Ammon's horn (tissue), 1 donor: ENCODE results near the gene DLD.
"Not testable (repeated sequence)": the region's sequence is repeated elsewhere in the genome, so short reads cannot be mapped to it uniquely, and the experiment has no call there.

Source experiments
- DNase-seq: peaks from one replicate; pipeline ENCODE4 v3.0.0-alpha.2; 2016; ENCODE audit warnings: low spot score

Gene DLD

DNA sequence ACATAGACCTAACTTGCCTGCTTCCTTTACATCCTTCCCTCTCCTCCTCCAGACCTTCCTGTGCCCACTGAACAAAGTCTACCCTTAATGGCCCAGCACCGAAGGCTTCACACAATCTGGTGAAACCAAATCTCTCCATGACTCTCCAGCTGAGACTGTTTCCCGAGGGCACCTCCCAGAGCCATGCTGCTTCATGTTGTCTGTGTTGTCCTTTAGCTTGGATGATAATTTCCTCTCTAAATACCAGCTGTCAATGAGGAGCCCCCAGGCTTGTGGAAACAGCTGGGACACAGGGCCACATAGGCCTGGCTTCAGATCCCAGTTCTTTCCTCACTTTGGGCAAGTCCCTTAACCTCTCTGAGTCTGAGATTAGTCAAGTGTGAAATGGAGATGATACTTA lies 54.3 kb downstream of the DLD start:
- DNase-seq: no peak

DNA sequence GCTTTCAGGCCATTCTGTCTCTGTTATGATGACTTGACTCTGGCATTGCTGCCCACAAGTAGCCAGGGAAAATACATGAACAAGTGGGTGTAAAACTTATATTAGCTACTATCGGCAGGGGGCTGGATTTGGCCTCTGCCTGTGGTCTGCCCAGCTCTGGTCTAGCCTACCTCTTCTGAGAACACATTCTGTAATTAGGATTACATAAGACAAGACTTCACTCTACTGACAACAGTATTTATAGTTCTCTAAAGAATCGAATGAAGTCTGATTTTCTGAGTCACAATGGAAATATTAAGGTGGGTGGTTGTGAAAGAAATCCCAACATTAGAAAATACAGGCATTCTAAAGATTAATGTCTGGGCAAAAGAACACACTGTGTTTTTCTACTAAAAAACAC lies 55.5 kb downstream of the DLD start:
- no peak for DNase-seq

DNA sequence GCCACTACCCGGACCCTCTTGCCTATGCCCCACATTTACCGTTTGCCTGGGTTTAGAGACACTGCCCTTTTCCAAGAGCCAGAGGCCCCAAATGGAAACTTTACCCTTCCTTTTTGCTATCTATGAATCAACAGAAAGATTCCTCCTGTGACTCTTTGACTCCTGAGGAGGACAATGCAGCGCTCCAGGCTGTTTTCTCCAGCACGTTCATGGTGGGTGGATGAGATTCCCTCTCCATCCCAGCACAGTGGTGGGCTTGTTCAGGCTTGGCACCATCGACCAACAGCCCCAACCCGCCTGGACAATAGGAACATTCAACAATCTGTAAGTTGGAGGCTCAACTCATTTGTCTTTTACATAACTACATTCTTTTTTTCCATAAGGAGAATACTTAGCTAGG lies 55.9 kb downstream of the DLD start:
- DNase-seq: no peak

DNA sequence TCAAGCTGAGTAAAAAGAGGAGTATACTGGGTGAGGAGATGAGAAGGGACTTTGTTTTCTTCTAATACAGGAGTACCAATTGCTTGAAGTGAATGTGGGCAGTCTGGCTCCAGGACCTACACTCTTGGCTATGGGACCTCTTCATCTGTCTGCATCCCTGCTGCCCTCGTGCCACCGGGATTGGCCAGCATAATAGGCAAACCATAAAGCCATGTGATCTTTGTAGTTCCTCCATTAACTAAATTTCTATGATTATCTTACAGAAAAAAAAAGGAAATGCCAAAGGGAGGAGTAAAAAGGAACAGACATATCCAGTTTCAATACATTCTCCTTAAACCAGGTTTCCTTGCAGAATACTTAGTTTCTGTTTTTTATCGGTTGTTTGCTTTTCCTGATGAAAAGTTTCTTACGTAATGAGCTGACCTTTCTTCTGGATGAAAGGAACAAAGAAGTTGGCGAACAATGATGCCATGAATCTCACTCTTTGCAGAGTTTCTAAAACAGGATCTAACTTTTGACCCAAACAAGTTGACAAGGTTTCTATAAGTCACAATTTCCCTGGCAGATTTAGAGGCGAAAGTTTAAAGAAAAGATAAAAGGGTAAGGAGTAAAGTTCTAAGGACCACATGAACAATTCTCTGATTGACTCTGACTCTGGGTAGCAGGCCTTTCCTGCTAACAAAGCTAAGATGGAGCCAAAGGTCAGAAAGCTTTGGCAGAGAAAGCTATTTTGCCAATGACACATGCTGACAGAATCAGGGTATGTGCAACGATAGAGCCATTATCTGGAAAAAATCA lies 57.9 kb downstream of the DLD start:
- DNase-seq: no peak

DNA sequence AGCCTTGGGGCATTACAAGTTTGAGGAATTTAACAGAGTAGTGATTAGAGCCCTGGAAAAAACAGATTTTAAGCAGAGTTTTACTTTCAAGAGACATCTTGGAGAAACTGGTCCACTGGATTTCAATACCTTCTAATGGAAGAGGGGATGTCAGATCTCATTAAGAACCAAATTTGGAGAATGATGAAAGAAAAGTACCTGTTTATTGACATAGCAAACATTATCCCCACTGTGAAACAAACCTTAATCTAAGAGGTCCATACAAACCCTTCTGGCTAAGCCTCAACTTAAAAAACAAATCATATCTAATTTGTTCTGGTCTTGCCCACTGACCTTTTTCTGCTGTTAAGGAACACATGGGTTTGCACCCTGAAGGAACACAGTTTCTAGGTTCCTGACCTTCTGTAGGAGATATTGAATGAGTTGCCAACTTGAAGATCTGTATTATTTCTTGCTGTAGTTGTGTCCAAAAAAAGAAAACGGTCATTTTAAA lies 58.5 kb downstream of the DLD start:
- DNase-seq: no peak

DNA sequence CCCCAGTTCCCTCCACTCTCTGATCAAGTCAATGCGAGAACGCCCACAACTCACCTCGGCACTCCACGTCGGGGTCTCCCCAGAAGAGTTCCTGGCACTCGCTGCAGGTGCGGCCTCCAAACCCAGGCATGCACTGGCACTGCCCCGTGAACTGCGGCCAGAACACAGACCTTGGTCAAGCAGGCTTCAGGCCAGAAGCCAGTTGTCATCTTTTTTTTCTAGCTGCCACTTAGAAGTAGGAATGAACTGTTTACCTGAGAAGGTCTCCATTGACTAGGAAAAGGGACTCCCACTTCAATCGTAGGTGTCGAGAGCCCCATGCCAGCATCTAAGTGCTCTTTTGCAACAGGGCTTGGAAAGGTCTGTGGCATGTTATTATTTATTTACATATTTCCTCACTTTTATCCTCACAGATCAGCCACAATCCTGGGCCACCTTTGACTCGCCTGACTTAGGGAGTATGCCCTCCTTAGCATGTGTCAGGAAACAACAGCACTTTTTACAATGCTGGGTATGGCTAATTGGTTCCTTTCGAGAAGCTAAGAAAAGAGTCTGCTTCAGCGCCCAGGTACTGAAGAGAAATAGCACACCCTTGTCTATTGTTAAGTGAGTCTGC lies 60.3 kb downstream of the DLD start:
- no peak for DNase-seq

DNA sequence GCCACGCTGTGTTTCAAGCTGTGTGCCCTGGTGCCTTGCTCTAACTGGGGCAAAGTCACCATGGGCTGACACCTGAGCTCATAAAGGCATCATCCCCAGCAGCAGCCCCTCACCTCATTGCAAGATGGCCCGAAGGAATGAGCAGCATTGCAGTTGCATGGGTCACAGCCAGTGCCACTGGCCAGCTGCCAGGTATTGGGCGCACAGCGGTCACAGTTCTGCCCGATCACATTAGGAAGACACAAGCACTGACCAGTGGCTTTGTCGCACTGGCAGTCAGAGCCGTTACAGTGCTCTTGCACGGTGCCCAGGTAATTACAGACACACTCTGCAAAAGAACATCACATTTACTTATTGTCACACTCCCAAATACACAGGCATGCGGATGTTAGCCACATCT lies 60.9 kb downstream of the DLD start:
- no peak for DNase-seq

DNA sequence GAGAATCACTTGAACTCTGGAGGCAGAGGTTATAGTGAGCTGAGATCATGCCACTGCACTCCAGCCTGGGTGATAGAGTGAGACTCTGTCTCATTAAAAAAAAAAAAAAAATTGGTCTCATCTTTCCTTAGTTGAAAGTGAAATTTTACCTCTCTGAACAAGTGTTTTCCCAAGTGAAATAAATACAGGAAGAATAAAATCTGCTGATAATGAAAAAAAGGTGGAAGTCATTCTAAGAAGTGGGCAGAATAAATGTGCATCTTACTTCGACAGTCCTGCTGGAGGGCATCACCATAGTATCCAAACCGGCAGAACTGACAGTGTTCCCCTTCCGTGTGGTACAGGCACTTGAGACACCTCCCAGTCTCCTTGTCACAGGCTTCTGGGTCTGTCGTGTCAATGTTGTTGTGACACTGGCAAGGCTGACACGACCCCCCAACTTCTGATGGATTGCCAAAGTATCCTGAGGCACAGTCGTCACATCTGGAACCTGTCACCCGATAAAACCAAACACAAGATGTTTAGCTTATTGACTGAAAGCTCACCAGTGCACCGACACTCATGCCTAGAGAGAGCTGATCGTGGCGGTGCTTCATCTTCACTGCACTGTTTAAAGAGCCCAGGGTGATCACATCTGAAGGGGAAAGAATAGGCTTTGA lies 62.4 kb downstream of the DLD start:
- no peak for DNase-seq

DNA sequence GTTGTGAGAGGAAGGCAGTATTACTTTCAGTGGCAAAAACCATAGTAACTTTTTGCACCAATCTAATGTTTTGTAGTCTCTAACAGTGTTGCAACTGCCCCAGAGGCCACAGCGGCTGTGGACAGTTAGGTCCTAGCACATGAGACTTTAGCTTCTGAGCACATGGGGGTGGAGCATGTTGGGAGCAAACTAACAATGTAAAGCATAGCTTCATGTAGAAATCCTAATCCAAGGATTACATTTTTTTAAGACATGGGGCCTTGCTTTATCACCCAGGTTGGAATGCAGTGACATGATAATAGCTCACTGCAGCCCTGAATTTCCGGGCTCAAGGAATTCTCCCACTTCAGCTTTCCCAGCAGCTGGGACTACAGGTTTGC lies 62.9 kb downstream of the DLD start:
- DNase-seq: no peak

DNA sequence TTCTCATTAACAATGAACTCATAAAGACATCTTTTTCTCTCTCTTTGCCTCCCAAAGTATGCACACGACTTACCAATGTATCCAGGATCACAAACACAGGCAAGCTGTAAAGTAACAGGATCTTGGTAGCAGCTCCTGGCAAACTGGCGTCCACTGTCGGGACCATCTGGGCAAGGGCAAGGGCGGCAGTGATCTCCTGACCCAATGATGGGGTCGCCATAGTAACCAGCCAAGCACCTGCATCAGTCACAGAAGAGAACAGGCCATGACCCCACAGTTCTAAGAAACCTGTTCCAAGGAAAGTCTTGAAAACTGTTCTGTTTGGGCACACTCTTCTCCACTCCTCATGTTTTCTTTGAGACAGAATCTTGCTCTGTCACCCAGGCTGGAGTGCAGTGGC lies 64.4 kb downstream of the DLD start:
- no peak for DNase-seq

DNA sequence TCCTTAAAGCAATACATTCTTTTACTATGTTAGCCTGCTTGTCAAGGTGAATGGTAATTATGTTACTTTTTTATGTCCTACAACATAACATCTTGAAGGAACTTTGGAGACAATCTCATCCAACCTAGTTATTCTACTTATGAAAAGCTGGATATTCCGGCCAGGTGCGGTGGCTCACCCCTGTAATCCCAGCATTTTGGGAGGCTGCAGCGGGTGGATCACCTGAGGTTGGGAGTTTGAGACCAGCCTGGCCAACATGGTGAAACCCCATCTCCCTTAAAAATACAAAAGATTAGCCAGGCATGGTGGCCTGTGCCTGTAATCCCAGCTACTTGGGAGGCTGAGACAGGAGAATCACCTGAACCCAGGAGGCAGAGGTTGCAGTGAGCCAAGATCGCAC lies 66.0 kb downstream of the DLD start:
- not testable (repeated sequence) for DNase-seq

DNA sequence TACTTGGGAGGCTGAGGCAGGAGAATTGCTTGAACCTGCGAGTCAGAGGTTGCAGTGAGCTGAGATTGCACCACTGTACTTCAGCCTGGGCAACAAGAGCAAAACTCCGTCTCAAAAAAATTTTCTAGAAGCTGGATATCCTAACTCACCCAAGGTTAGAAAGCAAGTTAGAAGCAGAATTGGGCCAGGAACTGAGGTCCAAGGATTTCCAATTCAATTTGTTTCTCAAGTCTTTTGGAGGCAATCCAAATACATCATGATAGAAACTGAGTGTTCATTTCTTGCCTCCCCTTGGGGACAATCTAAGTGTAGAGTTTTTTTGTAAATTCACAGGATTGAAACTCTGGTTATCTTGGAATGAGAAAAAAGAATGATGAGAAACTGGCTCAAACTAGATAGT lies 66.5 kb downstream of the DLD start:
- DNase-seq: no peak

DNA sequence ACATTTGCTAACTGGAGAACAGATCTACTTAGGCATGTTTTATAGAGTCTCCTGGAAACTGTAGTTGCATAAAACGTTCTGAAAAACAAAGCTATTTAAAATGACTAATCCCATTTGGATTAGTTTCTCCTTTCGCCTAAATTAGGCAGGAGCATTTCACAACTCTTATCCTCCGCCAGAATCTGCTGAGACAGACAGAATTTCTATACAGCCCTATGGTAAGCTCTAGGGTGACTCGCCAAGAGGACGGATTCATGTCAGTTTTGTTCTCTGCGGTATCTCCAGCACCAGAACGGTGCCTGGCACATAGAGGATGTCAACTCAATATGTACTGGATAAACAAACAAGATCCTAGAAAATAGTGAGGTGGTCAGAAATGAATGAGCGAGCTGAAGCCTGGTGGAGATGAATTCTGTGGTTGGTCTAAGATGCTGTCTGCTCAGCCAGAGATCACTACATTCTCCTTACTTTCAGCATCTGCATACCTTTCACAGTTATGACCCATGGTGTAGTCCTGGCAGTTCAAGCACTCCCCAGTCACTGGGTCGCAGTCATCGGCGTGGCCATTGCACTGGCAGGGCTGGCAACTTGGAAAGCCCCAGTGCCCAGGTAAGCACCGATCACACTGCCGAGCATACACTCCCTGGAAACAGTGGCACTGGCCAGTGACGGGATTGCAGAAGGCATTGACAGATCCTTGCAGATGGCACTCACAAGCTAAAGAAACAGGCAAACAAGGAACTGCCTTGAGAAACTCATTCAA lies 68.0 kb downstream of the DLD start:
- DNase-seq: peak; percentile 54

DNA sequence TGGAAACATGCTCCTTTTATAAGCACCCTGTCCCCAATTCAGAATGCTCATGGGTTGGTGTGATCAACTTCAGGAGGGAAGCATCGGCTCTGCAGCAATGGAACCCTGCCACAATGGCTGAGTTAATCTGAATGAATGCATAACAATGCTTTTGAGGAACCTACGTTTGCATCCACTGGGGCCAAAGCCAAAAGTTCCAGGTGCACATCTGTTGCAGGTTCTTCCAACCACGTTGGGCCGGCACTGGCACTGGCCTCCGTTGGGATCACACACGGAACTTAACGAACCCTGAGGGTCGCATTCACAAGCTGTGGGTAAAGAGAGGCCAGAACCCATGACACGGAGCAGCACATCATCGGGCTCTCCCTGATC lies 68.5 kb downstream of the DLD start:
- no peak for DNase-seq

DNA sequence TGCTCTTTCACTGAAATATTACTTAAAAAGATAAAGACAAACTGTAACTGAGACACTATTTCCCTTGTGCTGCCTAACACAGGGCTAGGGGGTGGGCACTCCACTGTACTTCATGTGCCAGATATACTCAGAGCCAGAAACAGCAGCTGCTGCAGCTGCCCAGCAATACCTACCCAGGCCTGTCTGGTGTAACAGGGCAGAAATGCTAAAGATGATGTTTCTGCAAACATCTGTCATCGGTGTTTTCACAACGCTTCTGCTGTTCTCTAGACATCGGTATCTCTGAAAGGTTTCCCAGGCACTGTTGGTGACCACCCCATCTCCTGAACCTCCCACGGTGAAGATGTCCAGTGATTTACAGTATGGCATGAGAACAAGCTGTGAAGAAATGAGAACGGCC lies 69.3 kb downstream of the DLD start:
- DNase-seq: no peak

DNA sequence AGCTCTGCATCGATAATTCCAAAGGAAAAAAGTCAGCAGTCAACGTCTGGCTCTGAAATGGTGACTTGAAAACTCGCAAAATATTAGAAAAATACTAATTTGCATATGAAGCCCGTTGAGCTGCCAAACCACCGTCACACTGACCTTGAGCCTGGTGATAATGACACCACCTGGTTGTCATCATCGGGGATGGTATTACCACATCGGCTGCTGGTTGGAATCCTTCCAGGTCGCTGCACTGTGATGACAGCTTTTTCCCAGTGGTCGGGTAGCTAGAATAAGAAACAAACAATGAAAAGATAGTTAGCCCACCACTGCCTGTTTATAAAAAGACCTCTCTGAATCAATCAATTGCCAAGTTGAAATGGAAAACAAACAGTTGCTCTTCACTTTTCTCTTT lies 70.4 kb downstream of the DLD start:
- DNase-seq: no peak

DNA sequence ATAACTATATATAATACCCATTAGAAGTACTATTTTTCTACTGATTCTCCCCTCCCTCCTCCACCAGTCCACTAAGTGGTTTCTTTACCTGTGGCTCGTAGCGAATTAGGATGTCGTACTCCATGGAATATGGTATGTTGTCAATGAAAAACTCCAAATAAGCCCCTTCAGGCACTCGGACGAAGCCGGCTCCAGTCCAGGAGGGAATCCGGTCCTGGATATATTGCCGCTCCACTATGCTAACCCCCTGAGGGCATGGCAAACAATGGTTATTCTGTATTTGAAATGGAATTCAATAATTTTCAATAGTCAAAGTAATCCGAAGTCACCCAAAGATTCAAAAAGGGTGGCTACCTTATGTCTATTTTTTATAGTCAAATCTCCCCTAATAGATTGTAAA lies 71.8 kb downstream of the DLD start:
- DNase-seq: no peak

DNA sequence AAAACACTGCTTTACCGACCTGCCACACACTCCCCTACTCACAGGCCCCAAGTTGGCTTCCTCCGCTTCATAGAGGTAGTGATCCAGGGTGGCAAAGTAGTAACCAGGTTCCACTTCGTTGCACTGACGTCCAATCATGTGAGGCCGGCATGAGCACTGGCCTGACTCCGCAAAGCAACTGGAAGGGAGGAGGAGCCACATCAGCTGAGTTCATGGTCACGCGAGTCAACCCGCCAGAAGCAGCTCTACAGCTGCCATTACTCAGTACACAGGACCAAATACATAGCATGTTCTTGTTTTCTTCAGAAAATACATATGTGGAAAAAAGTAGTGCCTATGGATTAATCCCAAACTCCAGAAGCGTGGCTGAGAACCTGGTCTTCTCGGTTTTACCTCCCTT lies 73.5 kb downstream of the DLD start:
- no peak for DNase-seq

DNA sequence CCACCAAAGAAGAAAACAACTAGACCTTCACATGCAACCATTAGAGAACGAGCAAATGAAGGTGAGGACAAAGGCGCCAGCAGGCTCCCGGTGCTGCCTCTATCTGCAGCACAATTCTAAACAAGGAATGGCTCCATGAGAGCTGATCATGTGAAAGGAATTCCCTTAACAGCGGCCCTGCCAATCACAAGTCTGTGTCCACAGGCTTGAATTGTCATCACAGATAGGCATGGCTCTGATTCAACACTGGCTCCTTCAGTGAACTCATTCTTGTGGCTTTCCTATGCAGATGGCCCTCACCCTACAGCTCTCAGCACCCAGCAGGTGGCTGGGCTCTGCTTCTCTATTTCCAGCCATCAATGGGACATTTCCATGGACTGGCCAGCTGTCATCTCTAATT lies 75.7 kb downstream of the DLD start:
- no peak for DNase-seq

DNA sequence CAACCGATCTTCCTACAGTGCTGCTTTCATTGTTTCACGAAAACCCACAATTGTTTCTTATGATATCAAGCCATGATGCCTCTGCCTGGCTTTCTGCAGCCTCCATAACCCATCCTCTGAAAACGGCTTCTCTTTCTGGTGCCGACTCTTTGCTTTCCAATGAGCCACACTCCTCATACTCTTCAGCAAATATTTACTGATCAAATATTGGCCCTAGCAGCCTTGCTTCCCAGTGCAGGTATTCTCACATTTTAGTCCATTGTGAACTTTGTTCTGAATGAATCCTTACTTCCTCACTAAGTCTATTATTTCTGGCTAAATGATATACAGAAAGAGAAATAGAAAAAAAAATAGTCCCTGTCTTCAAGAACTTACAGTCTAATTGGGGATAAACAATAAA lies 76.4 kb downstream of the DLD start:
- DNase-seq: no peak

DNA sequence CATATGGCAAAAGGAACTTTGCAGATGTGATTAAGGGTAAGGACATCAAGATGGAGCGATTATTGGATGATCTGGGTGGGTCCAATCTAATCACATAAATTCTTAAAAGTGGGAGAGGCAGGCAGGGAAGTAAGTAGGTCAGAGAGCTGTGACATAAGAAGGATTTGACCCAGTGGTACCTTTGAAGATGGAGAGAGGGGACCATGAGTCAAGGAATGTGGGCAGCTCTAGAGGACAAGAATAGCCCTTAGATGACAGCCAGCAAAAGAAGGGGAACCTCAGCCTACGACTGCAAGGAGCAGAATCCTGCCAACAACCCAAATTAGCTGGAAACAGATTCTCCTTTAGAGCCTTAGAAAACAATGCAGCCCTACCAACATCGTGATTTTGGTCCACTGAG lies 77.5 kb downstream of the DLD start:
- DNase-seq: no peak

DNA sequence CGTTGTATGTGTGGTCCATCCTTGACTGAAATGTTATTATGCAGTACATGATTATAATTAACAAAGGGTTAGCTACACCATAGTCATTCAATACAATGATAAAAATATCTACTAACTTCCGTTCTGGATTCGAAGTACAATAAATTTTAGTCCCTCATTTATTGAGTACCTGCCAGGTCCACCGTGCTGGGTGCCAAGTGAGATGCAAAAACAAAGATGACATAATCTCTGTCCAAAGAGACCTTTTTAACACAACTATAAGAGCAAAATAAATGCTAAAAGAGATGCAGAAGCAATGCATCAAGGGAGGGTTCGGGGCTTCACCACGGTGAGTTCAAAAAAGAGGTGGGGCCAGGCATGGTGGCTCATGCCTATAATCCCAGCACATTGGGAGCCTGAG lies 78.9 kb downstream of the DLD start:
- DNase-seq: no peak
